Esophagus squamous epithelium (tissue), 5 donors: ENCODE results near the gene DLX6. TPM values are rescaled to one million over a fixed set of nuclear protein-coding genes. Genes with fewer than 3 reads are reported as not detected.
A peak's percentile ranks its signal among the peaks of the same experiment; 100 is the strongest.

Experiments
- DNase-seq: peaks from one replicate; lab custom pipeline; 2025; lab: John Stamatoyannopoulos, UW
- H3K27ac ChIP-seq, 4 donors: fragments of 200-600 bp; sonication (generic); one replicate each; pipeline ENCODE4 v1.5.1; 2016 to 2019; ENCODE audit warnings: mild to moderate bottlenecking in 1 of 4
- H3K27me3 ChIP-seq, 4 donors: fragments of 200-600 bp; sonication (generic); 1 replicate in 3 of 4; 2 replicates in 1 of 4; pipeline versions ENCODE4 v1.5.1 to v1.6.0; 2017 to 2021; ENCODE audit warnings: antibody characterized with exemption in 1 of 4
- H3K36me3 ChIP-seq, 3 donors: fragments of 200-600 bp; sonication (generic); one replicate each; pipeline ENCODE4 v1.5.1; 2016 to 2019
- H3K4me1 ChIP-seq, 3 donors: fragments of 200-600 bp; sonication (generic); one replicate each; pipeline ENCODE4 v1.5.1; 2017 to 2019
- H3K4me3 ChIP-seq, 4 donors: fragments of 200-600 bp; sonication (generic); 1 replicate in 3 of 4; 2 replicates in 1 of 4; pipeline ENCODE4 v1.5.1; 2016 to 2019; ENCODE audit warnings: mild to moderate bottlenecking in 2 of 4, moderate library complexity in 1 of 4
- H3K9me3 ChIP-seq, 3 donors: fragments of 200-600 bp; sonication (generic); one replicate each; pipeline ENCODE4 v1.5.1; 2016 to 2019
- CTCF ChIP-seq, 6 experiments: fragments of 450-650 bp in 4 of 6; fragments of 200-600 bp in 2 of 6; sonication (generic) in 2 of 6; IDR thresholded peaks; one replicate each; pipeline ENCODE4 v1.5.1; 2016 to 2019; ENCODE audit warnings: antibody characterized with exemption in 6 of 6, mild to moderate bottlenecking in 4 of 6, moderate library complexity in 4 of 6
- POLR2A ChIP-seq, 4 donors: fragments of 450-650 bp; IDR thresholded peaks; one replicate each; pipeline ENCODE4 v1.6.1; 2017; ENCODE audit warnings: antibody characterized with exemption in 4 of 4, mild to moderate bottlenecking in 4 of 4, moderate library complexity in 3 of 4
- WGBS, 2 donors: methylation state at CpG; one replicate each; pipeline ENCODE4 v1.1.5; 2018; 5-methylcytosine and 5-hydroxymethylcytosine counted together
- intact Hi-C: fragments of 100-400 bp; cut with DNase I; formaldehyde crosslinking; loops from one replicate; pipeline ENCODE4 v1.15.0; 2022
- total RNA-seq, 4 donors: library from RNA; depleted of rRNA; stranded (reverse); fragments of >200 nt; gene quantifications; one replicate each; pipeline ENCODE4 v1.1.0, GENCODE V29; 2016
- donor health status: DM: yes; HTN: yes; CAD: no.

Gene DLX6
- total RNA-seq, 4 donors from 2014 or later: not detected

- peaks cover 9 to 100% (median 64%) of the 10 kb centered on the region in 4 donors for H3K27me3 ChIP-seq
- intact Hi-C loops: no loop called here
- no peak overlapping the region for H3K27ac ChIP-seq
- no peaks in the 10 kb centered on the region for H3K36me3 ChIP-seq
- TF ChIP-seq CTCF (IDR thresholded peaks at IDR 0.05) (no peak), POLR2A (IDR thresholded peaks at IDR 0.05) (no peak)
- WGBS, 2 donors: 18 to 21% methylated on average over 1 of the region's 1 CpG
- peaks cover 12 to 28% (median 24%) of the 10 kb centered on the region in 3 donors for H3K4me1 ChIP-seq
- no peak for DNase-seq
- H3K9me3 ChIP-seq: no peaks in the 10 kb centered on the region
- no peak overlapping the region for H3K4me3 ChIP-seq
Observed at GRCh38 chr7:97013845-97014134, 8.4 kb downstream of the DLX6 start.

GRCh38 chr7:97014145-97014750, 8.9 kb downstream of the DLX6 start:
- H3K27me3 ChIP-seq: peaks cover 9 to 100% (median 64%) of the 10 kb centered on the region in 4 donors
- no peak for DNase-seq
- H3K36me3 ChIP-seq: no peaks in the 10 kb centered on the region
- H3K27ac ChIP-seq: no peak overlapping the region
- H3K4me1 ChIP-seq: peaks cover 12 to 29% (median 24%) of the 10 kb centered on the region in 3 donors
- intact Hi-C loops: no loop called here
- H3K9me3 ChIP-seq: no peaks in the 10 kb centered on the region
- TF ChIP-seq POLR2A (IDR thresholded peaks at IDR 0.05): no peak
- no peak for TF ChIP-seq CTCF (IDR thresholded peaks at IDR 0.05)
- 17 to 21% methylated on average over 5 of the region's 5 CpGs for WGBS, 2 donors
- no peak overlapping the region for H3K4me3 ChIP-seq

GRCh38 chr7:97015279-97015678, 9.9 kb downstream of the DLX6 start:
- H3K4me1 ChIP-seq: peaks cover 12 to 29% (median 24%) of the 10 kb centered on the region in 3 donors
- DNase-seq: no peak
- intact Hi-C loops: no loop called here
- 18 to 33% methylated on average over 1 to 3 of the region's 3 CpGs for WGBS, 2 donors
- peaks cover 3 to 100% (median 59%) of the 10 kb centered on the region in 4 donors for H3K27me3 ChIP-seq
- H3K36me3 ChIP-seq: no peaks in the 10 kb centered on the region
- H3K4me3 ChIP-seq: no peak overlapping the region
- no peak overlapping the region for H3K27ac ChIP-seq
- H3K9me3 ChIP-seq: no peaks in the 10 kb centered on the region
- TF ChIP-seq CTCF (IDR thresholded peaks at IDR 0.05) (no peak), POLR2A (IDR thresholded peaks at IDR 0.05) (no peak)

GRCh38 chr7:97015756-97016380, 10.5 kb downstream of the DLX6 start:
- WGBS, 2 donors: 6 to 7% methylated on average over 11 of the region's 12 CpGs
- intact Hi-C loops: no loop called here
- H3K27ac ChIP-seq: no peak overlapping the region
- H3K4me1 ChIP-seq: peaks cover 12 to 32% (median 24%) of the 10 kb centered on the region in 3 donors
- TF ChIP-seq CTCF (IDR thresholded peaks at IDR 0.05) (no peak), POLR2A (IDR thresholded peaks at IDR 0.05) (no peak)
- H3K27me3 ChIP-seq: peaks cover 0 to 100% (median 59%) of the 10 kb centered on the region in 4 donors
- no peak for DNase-seq
- H3K4me3 ChIP-seq: peak overlapping the region in 1 of 4 donors; percentile 38
- H3K9me3 ChIP-seq: no peaks in the 10 kb centered on the region
- no peaks in the 10 kb centered on the region for H3K36me3 ChIP-seq

GRCh38 chr7:97016381-97017191, 11.2 kb downstream of the DLX6 start:
- no peak for DNase-seq
- Histone ChIP-seq H3K27ac (no peak overlapping the region), H3K9me3 (no peaks in the 10 kb centered on the region), H3K4me1 (peaks cover 12 to 39% (median 24%) of the 10 kb centered on the region in 3 donors), H3K4me3 (peak overlapping the region in 1 of 4 donors; percentile 38), H3K36me3 (no peaks in the 10 kb centered on the region), H3K27me3 (peaks cover 2 to 100% (median 61%) of the 10 kb centered on the region in 4 donors)
- TF ChIP-seq POLR2A (IDR thresholded peaks at IDR 0.05) (no peak), CTCF (IDR thresholded peaks at IDR 0.05) (no peak)
- WGBS, 2 donors: 4 to 6% methylated on average over 29 to 43 of the region's 55 CpGs
- intact Hi-C loops: no loop called here
